Measurements from ENCODE around the gene CSF1R. TPM values are rescaled to one million over a fixed set of nuclear protein-coding genes. Genes with fewer than 3 reads are reported as not detected.

Gene CSF1R
- total and polyA plus RNA-seq, 2 of the 4 experiments (the other 2 are of a cell fraction): 0.14 to 0.36 TPM

- DNase-seq (no peak), ATAC-seq (ENCODE audit: low read depth) (peak; percentile 51)
- H3K14ac ChIP-seq (replicated peaks; ENCODE audit: low read depth, low read length): no peak overlapping the region
- no peaks in the 10 kb centered on the region for H3K4me1 ChIP-seq (ENCODE audit: control insufficient read depth, insufficient read depth, low read length)
- peaks cover 9% of the 10 kb centered on the region for H3K9me3 ChIP-seq (ENCODE audit: control insufficient read depth, insufficient read depth, low read length)
- no peak overlapping the region for H3K27ac ChIP-seq (ENCODE audit: insufficient read depth, low read length)
- no peak overlapping the region for H3K4ac ChIP-seq (ENCODE audit: low read depth, low read length)
- in situ Hi-C loops (cut with MboI; ENCODE audit: low sequenced_read_pairs) (no loop called here), dilution Hi-C loops (cut with HindIII; ENCODE audit: low sequenced_read_pairs, unreplicated experiment) (no loop called here), intact Hi-C loops (cut with micrococcal nuclease) (no loop called here)
- H3K9me1 ChIP-seq (ENCODE audit: insufficient read depth, low read length): no peaks in the 10 kb centered on the region; the same call in 1 of the 2 replicates
- no peak overlapping the region for H2BK5ac ChIP-seq (ENCODE audit: low read depth, low read length, poor library complexity, severe bottlenecking)
- H3K9ac ChIP-seq (ENCODE audit: low read depth, low read length): no peak overlapping the region
- H2AK5ac ChIP-seq (ENCODE audit: low read depth, low read length): no peak overlapping the region
- peak overlapping the region; percentile 23 for H2AK9ac ChIP-seq (replicated peaks; ENCODE audit: low read depth, low read length, poor library complexity)
- no TSS peak for BruUV-seq (replicated peaks)
- no peaks in the 10 kb centered on the region for H3K36me3 ChIP-seq (ENCODE audit: control insufficient read depth, insufficient read depth, low read length)
- no peak overlapping the region for H4K8ac ChIP-seq (ENCODE audit: low read depth in 2 of 2, low read length in 2 of 2)
- peaks cover 29% of the 10 kb centered on the region for H3K27me3 ChIP-seq (ENCODE audit: control insufficient read depth, insufficient read depth, low read length)
- no peaks in the 10 kb centered on the region for H3K79me1 ChIP-seq (ENCODE audit: low read depth in 1 of 2, low read length in 2 of 2)
- no peak for TF ChIP-seq CEBPB (IDR thresholded peaks at IDR 0.05; ENCODE audit: low read depth, low read length)
- TF ChIP-seq MXI1 (IDR thresholded peaks at IDR 0.05; ENCODE audit: borderline replicate concordance, low read depth, low read length): no peak
- TF ChIP-seq ELK1 (IDR thresholded peaks at IDR 0.05; ENCODE audit: borderline replicate concordance, low read depth, low read length): no peak
- TF ChIP-seq CHD1 (IDR thresholded peaks at IDR 0.05; ENCODE audit: low read depth, low read length): no peak
- TF ChIP-seq MAFK (IDR thresholded peaks at IDR 0.05; ENCODE audit: low read depth, low read length): no peak
- TF ChIP-seq BHLHE40 (IDR thresholded peaks at IDR 0.05; ENCODE audit: low read depth, low read length): no peak
- no peak for TF ChIP-seq POLR2A (IDR thresholded peaks at IDR 0.05; ENCODE audit: low read depth, low read length)
- TF ChIP-seq RFX5 (IDR thresholded peaks at IDR 0.05; ENCODE audit: low read depth, low read length): no peak
- peak overlapping the region; percentile 36 for H2AFZ ChIP-seq (replicated peaks; ENCODE audit: low read length, poor library complexity)
- CTCF ChIA-PET: no interaction called here
- H3K4me2 ChIP-seq (ENCODE audit: low read depth, low read length): no peak overlapping the region
- H2BK20ac ChIP-seq (ENCODE audit: low read depth, low read length): no peak overlapping the region
- no peak overlapping the region for H3K56ac ChIP-seq (ENCODE audit: extremely low read depth, insufficient read depth, low read length)
- no peak overlapping the region for H2BK120ac ChIP-seq (ENCODE audit: low read depth, low read length)
- 71% methylated on average over 3 of the region's 4 CpGs; no CpG with 5 or more reads in 1 of the 2 experiments for WGBS, 2 experiments (ENCODE audit: extremely low coverage in 2 of 2, insufficient read length in 1 of 2)
- H3K18ac ChIP-seq (ENCODE audit: low read depth, low read length): no peak overlapping the region
- no peak overlapping the region for H3K4me3 ChIP-seq (ENCODE audit: insufficient read depth, low read depth, low read length)
- POLR2A ChIA-PET (ENCODE audit: unreplicated experiment): no interaction called here
- no peak overlapping the region for H4K91ac ChIP-seq (ENCODE audit: insufficient read depth, low read depth, low read length)
- no peak overlapping the region for H2BK15ac ChIP-seq (ENCODE audit: low read depth, low read length)
- H4K20me1 ChIP-seq (ENCODE audit: insufficient read depth, low read length): no peaks in the 10 kb centered on the region
- H3K23ac ChIP-seq (ENCODE audit: low read depth, low read length): no peak overlapping the region
- no peak overlapping the region for H4K5ac ChIP-seq (ENCODE audit: low read depth, low read length)
Observed at GRCh38 chr5:150075806-150076205, 10.5 kb downstream of the CSF1R start.
